ENCODE results near the gene TMCC2. TPM values are rescaled to one million over a fixed set of nuclear protein-coding genes. Genes with fewer than 3 reads are reported as not detected.

The TMCC2 gene
- total and polyA plus RNA-seq, 2 of the 8 experiments (the other 6 are each of a cell fraction or from before 2014, with no cell fraction given) = 6.7 to 6.8 TPM

DNA sequence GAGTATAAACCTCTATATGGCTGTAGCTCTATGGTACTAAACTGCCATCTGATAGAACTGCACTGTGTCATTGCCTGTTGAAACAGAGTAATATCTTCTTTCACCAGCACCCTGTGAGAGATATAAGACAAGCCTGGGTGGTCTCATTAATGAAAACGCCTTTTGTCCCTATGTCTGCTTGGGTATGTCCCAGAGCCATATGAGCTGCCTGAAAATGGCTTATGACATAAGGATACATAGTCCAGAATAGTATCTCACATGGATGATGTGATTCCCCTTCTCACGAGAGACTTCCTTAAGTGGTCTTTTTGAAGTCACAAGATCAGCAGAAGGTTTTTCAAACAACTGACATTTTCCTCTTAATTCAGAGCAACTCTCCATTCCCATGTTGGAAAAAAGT is 7.3 kb upstream of the TMCC2 start (continued):
- TF ChIP-seq GABPA (IDR thresholded peaks at IDR 0.05; ENCODE audit: borderline replicate concordance, insufficient read depth, low read length) = no peak
- no peak for TF ChIP-seq TBP (IDR thresholded peaks at IDR 0.05; ENCODE audit: low read depth, low read length)
- no peak for TF ChIP-seq USF2 (IDR thresholded peaks at IDR 0.05; ENCODE audit: low read length)
- no peak for TF ChIP-seq TAF1 (IDR thresholded peaks at IDR 0.05; ENCODE audit: low read depth, low read length)

All from H1 (cell line).